ENCODE measurements around the gene GRID2. TPM values are rescaled to one million over a fixed set of nuclear protein-coding genes. Genes with fewer than 3 reads are reported as not detected.

The GRID2 gene
- total and polyA plus RNA-seq, 4 donors, result under 0.01 to 0.02 TPM; not detected in 2

GRCh38 chr4:92862509-92862908 lies 558.7 kb downstream of the GRID2 start:
- Histone ChIP-seq H3K4me3 (ENCODE audit: low read depth in 1 of 3, low read length in 3 of 3) (no peak overlapping the region), H3K4me1 (ENCODE audit: control insufficient read depth in 4 of 4, insufficient read depth in 4 of 4, low read length in 3 of 4) (peaks cover 0 to 1% (median 0%) of the 10 kb centered on the region in 4 donors), H3K9ac (ENCODE audit: low read depth in 1 of 2, low read length in 2 of 2) (no peak overlapping the region), H3K27me3 (ENCODE audit: control insufficient read depth in 4 of 4, insufficient read depth in 4 of 4, low read length in 3 of 4) (no peaks in the 10 kb centered on the region), H3K9me3 (ENCODE audit: control insufficient read depth in 4 of 4, low read length in 3 of 4) (no peaks in the 10 kb centered on the region), H3K27ac (ENCODE audit: low read depth in 1 of 2, low read length in 2 of 2) (no peak overlapping the region), H3K36me3 (ENCODE audit: control insufficient read depth in 4 of 4, insufficient read depth in 3 of 4, low read depth in 1 of 4, low read length in 3 of 4) (no peaks in the 10 kb centered on the region)
- no peak for TF ChIP-seq JUND (IDR thresholded peaks at IDR 0.05)
- TF ChIP-seq SP1 (IDR thresholded peaks at IDR 0.05), result no peak
- no peak for TF ChIP-seq GABPA (IDR thresholded peaks at IDR 0.05 in 1 of 2, conservative IDR thresholded peaks at IDR 0.05 in 1 of 2)
- no peak for DNase-seq (ENCODE audit: low spot score)

GRCh38 chr4:92864096-92864495 lies 560.3 kb downstream of the GRID2 start:
- no peak overlapping the region for H3K27ac ChIP-seq (ENCODE audit: low read depth in 1 of 2, low read length in 2 of 2)
- DNase-seq (ENCODE audit: low spot score), result no peak
- peaks cover 0 to 1% (median 0%) of the 10 kb centered on the region in 4 donors for H3K4me1 ChIP-seq (ENCODE audit: control insufficient read depth in 4 of 4, insufficient read depth in 4 of 4, low read length in 3 of 4)
- WGBS, result 79% methylated on average over 1 of the region's 1 CpG
- no peak overlapping the region for H3K4me3 ChIP-seq (ENCODE audit: low read depth in 1 of 3, low read length in 3 of 3)
- no peak overlapping the region for H3K9ac ChIP-seq (ENCODE audit: low read depth in 1 of 2, low read length in 2 of 2)
- H3K27me3 ChIP-seq (ENCODE audit: control insufficient read depth in 4 of 4, insufficient read depth in 4 of 4, low read length in 3 of 4), result no peaks in the 10 kb centered on the region
- no peaks in the 10 kb centered on the region for H3K36me3 ChIP-seq (ENCODE audit: control insufficient read depth in 4 of 4, insufficient read depth in 3 of 4, low read depth in 1 of 4, low read length in 3 of 4)
- TF ChIP-seq NR2F2 (IDR thresholded peaks at IDR 0.05) (no peak), FOXA1 (IDR thresholded peaks at IDR 0.05) (no peak), CTCF (IDR thresholded peaks at IDR 0.05; ENCODE audit: low read depth, low read length, missing input control) (no peak), MAX (IDR thresholded peaks at IDR 0.05) (no peak), EGR1 (IDR thresholded peaks at IDR 0.05; ENCODE audit: low read depth in 2 of 2) (no peak), ATF3 (IDR thresholded peaks at IDR 0.05) (no peak), REST (IDR thresholded peaks at IDR 0.05) (no peak), FOXA2 (IDR thresholded peaks at IDR 0.05) (no peak), JUND (IDR thresholded peaks at IDR 0.05) (no peak), ZBTB33 (IDR thresholded peaks at IDR 0.05) (no peak), TAF1 (conservative IDR thresholded peaks at IDR 0.05) (no peak), RAD21 (IDR thresholded peaks at IDR 0.05) (no peak), YY1 (IDR thresholded peaks at IDR 0.05) (no peak)
- no peaks in the 10 kb centered on the region for H3K9me3 ChIP-seq (ENCODE audit: control insufficient read depth in 4 of 4, low read length in 3 of 4)

All from liver (tissue), 9 donors.